Astrocyte (in vitro differentiated cells and primary cell): Measurements from ENCODE around the gene GAB2.

ENCODE experiments used
- EZH2 ChIP-seq: IDR thresholded peaks from 2 replicates; pipeline ENCODE4 v1.6.1; 2012; ENCODE audit warnings: mild to moderate bottlenecking, low read length, inconsistent platforms; ENCODE audit not compliant: insufficient read depth
- TF ChIP-seq, protein P1 (sequence below): IDR thresholded peaks from 2 replicates; pipeline ENCODE4 v1.5.1; 2011; ENCODE audit warnings: low read depth, mild to moderate bottlenecking, inconsistent platforms, low read length, moderate library complexity; ENCODE audit not compliant: insufficient read depth

DNA sequence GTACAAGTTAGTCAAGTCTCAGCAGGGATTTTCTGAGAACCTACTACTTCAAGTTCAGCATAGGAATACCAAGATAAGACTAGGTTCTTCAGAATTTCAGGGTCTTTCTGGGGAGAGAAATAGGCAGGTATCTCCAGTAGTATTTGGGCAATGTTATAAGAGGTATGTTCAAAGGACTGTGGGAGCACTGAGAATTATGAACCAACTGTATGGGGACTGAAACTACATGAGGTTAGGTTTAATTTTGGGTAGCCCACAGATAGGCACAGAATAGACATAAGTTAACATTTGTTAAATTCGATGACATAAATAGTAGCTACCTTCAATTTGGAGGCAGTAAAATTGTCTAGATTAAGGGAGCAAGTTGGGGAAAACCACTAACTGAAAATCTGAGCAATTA, 9.2 kb upstream of the GAB2 start:
- TF ChIP-seq, protein P1, sequence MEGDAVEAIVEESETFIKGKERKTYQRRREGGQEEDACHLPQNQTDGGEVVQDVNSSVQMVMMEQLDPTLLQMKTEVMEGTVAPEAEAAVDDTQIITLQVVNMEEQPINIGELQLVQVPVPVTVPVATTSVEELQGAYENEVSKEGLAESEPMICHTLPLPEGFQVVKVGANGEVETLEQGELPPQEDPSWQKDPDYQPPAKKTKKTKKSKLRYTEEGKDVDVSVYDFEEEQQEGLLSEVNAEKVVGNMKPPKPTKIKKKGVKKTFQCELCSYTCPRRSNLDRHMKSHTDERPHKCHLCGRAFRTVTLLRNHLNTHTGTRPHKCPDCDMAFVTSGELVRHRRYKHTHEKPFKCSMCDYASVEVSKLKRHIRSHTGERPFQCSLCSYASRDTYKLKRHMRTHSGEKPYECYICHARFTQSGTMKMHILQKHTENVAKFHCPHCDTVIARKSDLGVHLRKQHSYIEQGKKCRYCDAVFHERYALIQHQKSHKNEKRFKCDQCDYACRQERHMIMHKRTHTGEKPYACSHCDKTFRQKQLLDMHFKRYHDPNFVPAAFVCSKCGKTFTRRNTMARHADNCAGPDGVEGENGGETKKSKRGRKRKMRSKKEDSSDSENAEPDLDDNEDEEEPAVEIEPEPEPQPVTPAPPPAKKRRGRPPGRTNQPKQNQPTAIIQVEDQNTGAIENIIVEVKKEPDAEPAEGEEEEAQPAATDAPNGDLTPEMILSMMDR, result no peak
- no peak for TF ChIP-seq EZH2
